GM18505 (cell line): Measurements from ENCODE around the gene ABHD2.

Experiments
- ATAC-seq: cut with Tn5 transposase; IDR thresholded peaks from one replicate; pipeline ENCODE4 v1.9.1; 2021; ENCODE audit not compliant: unreplicated experiment
- POLR2A ChIP-seq: IDR thresholded peaks from 4 replicates; pipeline ENCODE4 v1.6.1; 2011; ENCODE audit warnings: borderline replicate concordance; ENCODE audit not compliant: insufficient read depth, insufficient read length; ENCODE audit errors: extremely low read depth

The ABHD2 gene

GRCh38 chr15:89096664-89097063 lies 8.4 kb downstream of the ABHD2 start:
- ATAC-seq, result no peak
- TF ChIP-seq POLR2A, result no peak

- TF ChIP-seq POLR2A, result no peak
- ATAC-seq, result no peak
These were observed 9.1 kb downstream of the ABHD2 start for GRCh38 chr15:89097313-89097712.

- TF ChIP-seq POLR2A, result no peak
- ATAC-seq, result no peak
These were observed 10.0 kb downstream of the ABHD2 start for GRCh38 chr15:89098281-89098680.

- no peak for ATAC-seq
- no peak for TF ChIP-seq POLR2A
These were observed 11.7 kb downstream of the ABHD2 start for GRCh38 chr15:89099968-89100367.

GRCh38 chr15:89101302-89102193 lies 13.3 kb downstream of the ABHD2 start:
- ATAC-seq, result no peak
- TF ChIP-seq POLR2A, result no peak

- TF ChIP-seq POLR2A, result no peak
These were observed 15.4 kb downstream of the ABHD2 start for GRCh38 chr15:89103481-89104171.

GRCh38 chr15:89104172-89104564 lies 15.9 kb downstream of the ABHD2 start:
- no peak for ATAC-seq
- no peak for TF ChIP-seq POLR2A

More at GRCh38 chr15:89103481-89104171, 15.4 kb downstream of the ABHD2 start:
- ATAC-seq, result no peak

- ATAC-seq, result no peak
- TF ChIP-seq POLR2A, result no peak
These were observed 16.9 kb downstream of the ABHD2 start for GRCh38 chr15:89105147-89105546.

- TF ChIP-seq POLR2A, result no peak
- ATAC-seq, result no peak
These were observed 17.9 kb downstream of the ABHD2 start for GRCh38 chr15:89106200-89106599.

GRCh38 chr15:89107984-89108383 lies 19.7 kb downstream of the ABHD2 start:
- no peak for TF ChIP-seq POLR2A
- ATAC-seq, result no peak

GRCh38 chr15:89108835-89109234 lies 20.6 kb downstream of the ABHD2 start:
- no peak for ATAC-seq
- TF ChIP-seq POLR2A, result no peak

- no peak for TF ChIP-seq POLR2A
- ATAC-seq, result no peak
These were observed 21.0 kb downstream of the ABHD2 start for GRCh38 chr15:89109238-89109637.

- no peak for ATAC-seq
- no peak for TF ChIP-seq POLR2A
These were observed 21.8 kb downstream of the ABHD2 start for GRCh38 chr15:89110060-89110459.

- TF ChIP-seq POLR2A, result no peak
- no peak for ATAC-seq
These were observed 23.1 kb downstream of the ABHD2 start for GRCh38 chr15:89111352-89111751.
